ENCODE measurements around the gene TNS1.
"Not testable (repeated sequence)": the region's sequence is repeated elsewhere in the genome, so short reads cannot be mapped to it uniquely, and the experiment has no call there.

The TNS1 gene

DNA sequence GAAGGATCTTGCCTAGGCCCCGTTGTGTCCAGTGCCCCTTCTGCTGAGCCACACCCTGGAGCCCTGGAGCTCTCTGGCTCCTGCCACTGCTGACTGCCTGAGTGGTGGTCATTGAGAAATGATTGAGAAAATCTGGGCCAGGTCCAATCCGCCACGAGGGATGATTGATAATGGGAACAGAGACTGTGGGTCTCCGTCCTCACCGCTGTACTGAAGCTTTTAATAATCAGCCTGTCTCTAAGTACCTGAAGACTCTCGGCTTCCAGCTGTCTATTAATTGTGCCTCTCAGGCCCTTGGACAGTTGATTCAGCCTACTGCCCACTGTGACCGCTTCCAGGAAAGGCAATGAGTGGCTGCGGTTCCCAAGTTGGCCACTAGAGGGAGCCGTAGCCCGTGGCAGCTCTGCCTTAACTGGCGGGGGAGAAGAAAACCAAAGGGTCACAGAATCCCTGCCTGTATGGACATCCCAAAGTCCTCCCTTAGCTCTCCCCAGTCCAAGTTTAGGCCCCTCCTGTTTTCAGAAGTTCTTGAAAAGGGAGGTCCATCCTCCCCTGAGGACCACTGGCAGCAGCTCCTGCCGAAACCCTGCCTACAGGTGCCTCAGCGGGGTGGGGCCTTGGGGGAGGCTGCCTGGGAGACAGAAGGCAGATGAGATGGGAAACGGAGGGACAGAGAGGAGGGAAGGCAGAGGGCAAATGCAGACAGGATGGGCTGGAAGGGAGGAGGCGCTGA, 213.6 kb downstream of the TNS1 start:
- peak; percentile 24 for DNase-seq

DNA sequence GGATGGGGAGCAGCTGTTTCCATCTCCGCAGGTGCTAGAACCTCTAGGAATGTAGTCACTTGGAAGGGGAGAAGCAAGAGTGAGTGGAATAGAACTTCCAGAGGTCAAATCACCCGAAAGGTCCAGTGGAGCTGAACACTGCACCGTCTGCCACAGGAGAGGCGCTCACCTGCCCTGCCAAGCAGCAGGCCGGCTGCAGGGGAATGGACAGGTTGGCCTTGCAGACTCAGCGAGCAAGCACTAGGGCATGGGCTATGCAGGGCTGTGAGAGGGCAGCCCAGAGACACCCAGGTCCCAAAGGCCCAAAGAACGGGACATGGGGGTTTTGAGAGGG, 214.2 kb downstream of the TNS1 start:
- DNase-seq, result no peak

DNA sequence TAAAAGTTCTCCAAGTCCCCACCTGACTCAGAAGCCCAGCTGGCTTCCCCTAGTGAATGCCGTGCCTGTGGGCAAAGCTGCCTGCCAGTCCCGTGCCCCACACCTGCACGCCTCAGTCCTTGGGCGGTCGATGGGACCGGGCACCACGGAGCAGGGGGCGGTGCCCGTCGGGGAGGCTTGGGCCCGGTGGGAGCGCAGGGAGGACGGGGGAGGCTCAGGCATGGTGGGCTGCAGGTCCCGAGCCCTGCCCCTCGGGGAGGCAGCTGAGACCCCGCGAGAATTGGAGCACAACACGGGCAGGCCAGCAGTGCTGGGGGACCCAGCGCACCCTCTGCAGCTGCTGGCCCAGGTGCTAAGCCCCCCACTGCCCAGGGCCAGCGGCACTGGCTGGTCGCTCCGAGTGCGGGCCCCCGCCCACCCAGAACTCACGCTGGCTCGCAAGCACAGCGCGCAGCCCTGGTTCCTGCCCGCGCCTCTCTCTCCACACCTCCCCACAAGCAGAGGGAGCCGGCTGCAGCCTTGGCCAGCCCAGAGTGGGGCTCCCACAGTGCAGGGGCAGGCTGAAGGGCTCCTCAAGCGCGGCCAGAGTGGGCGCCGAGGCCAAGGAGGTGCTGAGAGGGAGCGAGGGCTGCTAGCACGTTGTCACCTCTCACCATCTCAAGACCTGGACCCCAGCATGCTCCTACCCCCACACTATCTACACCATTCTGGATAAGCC, 215.5 kb downstream of the TNS1 start:
- no peak for DNase-seq

DNA sequence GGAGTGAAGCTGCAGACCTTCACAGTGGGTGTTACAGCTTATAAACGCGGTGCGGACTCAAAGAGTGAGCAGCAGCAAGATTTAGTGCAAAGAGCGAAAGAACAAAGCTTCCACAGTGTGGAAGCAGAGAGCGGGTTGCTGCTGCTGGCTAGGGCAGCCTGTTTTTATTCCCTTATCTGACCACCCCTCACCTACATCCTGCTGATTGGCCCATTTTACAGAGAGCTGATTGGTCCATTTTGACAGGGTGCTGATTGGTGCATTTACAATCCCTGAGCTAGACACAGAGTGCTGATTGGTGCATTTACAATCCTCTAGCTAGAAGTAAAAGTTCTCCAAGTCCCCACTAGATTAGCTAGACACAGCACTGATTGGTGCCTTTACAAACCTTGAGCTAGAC, 216.2 kb downstream of the TNS1 start:
- DNase-seq, result not testable (repeated sequence)

DNA sequence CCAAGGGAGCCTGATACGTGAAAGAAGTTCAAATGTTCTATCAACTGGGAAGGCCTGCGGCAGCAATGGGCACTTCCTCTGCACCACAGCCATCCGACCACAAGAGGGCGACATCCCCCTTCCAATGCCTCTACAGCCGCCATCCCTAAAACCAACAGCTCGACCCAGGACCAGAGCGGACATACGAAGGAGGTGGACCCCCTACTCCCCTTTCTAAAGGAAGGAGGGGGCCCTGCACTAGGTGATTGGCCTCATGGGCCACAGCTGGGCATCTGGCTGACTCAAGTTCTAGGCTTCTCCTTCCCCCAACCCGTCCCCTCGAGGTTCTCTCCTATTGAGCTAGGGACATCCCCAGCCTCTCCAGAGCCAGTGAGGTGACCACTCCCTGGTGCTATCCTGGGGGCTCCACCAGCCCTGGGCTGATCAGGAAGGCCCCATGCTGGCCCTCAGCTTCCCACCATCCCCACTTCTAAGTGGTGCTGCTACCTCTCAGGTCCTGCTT, 217.2 kb downstream of the TNS1 start:
- DNase-seq, result peak; percentile 24

DNA sequence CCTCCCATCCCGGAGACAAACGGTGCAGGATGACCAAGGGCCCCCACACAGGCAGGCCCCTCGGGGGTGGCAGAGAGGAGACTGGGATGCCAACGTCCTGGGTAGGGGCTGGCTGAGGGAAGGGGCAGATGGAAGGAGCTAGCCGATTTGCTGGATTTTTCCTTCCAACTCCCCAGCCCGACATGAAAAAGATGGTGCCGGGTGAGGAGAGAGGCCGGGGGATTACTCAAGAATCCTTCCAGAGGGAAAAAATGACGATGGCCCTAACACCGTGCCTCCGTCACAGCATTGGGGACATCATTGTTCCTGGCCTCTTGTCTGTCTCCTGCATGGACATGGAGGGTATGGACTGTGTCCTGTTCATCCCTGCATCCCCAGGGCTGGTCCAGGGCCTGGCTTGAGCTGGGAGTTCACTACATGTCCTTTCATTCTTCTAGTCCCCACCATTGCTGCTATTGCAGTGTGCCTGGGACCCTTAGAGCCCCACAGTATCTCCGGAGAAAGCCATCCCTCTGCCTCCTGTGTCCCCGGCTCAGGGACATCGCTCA, 217.7 kb downstream of the TNS1 start:
- no peak for DNase-seq

DNA sequence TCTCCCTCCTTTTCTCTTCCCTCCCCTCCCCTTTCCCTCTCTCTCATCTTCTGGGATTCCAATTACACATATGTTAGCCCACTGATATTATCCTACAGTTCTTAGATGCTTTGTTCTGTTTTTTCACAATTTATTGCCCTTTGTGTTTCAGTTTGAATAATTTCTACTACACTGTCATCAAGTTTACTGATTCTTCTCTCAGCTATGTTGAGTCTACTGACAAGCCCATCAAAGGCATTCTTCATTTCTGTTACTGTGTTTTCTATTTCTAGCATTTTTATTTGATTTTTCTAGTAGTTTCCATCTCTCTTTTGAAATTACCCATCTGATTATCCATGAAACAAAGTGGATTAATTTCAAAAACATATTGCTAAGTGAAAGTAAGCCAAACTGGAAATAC, 219.6 kb downstream of the TNS1 start:
- no peak for DNase-seq

DNA sequence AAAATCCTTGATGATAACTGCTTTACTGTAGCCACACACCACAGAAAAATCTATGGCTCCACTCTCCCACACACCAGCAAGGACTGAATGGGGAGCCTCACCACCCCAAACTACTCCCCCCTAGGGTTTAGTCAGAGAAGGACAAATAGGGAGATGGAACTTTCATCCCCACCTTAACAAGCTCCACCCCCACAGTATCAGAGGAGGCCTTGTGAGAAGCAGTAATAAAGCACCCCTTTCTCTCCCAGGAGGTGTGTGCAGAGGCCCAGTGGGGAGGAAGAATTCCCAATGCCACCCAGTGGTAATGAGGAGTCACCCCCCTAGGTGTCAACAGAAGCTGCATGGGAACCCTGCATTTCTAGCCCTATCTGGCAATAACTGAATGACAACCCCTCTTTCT, 224.9 kb downstream of the TNS1 start:
- DNase-seq, result no peak

DNA sequence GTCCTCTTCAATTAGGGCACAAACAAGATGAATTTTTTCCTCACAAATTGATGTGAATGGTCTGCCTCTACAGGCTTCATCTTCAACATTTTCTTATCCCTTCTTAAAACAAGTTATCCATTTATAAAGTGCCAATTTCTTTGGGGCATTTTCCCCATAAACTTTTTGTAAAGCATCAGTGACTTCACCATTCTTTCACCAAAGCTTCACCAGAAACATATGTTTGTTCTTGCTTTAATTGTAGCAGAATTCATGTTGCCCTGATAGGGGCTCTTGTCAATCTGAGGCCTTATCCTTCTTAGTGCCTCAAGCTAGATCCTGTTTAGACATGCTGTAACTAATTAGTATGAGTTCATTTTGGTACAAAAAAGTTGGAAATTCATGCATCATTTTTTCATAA, 226.2 kb downstream of the TNS1 start:
- DNase-seq, result no peak

DNA sequence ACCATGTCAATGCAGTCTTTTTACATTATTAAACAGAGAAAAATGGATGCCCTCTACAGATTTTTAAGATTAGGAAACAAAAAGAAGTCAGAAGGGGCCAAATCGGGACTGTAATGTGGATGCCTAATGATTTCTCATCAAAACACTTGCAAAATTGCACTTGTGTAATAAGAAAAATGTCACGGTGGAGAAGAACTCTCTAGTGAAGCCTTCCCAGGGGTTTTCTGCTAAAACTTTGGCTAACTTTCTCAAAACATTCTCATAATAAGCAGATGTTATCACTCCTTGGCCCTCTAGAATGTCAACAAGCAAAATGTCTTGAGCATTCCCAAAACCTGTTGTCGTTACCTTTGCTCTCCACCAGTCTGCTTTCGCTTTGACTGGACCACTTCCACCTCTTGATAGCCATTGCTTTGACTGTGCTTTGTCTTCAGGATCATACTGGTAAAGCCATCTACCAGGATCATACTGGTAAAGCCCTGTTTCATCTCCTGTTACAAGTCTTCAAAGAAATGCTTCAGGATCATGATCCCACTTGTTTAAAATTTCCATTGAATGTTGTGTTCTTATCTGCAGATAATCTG, 226.8 kb downstream of the TNS1 start:
- no peak for DNase-seq

DNA sequence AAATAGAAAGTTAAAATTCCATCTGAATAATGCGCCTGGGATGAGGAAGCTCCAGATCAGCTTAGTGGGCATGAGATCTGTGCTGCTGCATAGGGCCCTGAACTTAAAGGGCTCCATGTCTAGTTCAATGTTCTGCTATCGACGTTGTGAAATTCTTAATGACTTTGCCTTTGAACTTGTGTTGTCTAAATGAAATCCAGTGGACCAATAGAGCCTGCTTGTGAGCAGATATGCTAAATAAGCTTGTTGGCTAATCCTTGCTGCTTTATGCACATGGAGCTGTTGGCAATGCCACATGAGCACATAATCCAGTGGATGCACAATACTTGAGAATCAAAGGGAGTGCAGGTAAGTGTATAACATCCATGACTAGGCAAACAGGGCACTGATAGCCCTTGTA, 228.6 kb downstream of the TNS1 start:
- no peak for DNase-seq

DNA sequence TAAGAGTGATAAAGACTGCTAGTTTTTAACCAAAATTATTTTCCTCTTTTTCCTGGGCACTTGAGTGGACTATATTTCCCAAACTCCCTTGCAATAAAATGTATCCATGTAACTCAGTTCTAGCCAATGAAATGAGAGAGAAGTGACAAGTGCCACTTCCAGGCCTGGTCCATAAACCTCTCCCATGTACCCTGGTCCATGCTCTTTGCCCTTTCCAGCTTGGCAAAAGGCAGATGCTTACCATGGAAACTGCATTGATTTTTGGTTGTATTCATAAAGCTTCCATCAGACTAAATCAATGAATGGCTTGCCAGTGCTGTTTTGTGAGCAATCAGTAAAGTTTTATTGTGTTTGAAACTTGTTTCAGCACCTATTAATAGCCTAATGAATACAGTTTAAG, 229.3 kb downstream of the TNS1 start:
- no peak for DNase-seq

DNA sequence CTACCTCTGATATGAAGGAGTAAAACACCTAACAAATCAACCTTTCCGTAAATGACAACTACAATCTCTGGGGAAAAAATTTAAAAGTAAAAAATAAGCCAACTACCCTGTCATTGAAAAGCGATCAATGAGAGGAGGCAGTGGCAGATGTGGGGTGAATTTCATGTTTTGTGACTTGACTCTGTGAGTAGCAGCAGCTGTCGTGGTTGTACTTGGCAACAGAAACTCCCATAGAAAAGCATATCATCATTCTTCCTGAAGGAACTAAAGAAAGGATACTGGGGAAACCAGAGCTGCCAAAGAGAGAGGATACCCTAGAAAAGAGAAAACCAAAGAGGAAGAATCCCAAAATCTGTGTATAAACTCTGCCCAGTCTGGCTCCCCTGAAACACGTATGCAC, 236.4 kb downstream of the TNS1 start:
- no peak for DNase-seq

DNA sequence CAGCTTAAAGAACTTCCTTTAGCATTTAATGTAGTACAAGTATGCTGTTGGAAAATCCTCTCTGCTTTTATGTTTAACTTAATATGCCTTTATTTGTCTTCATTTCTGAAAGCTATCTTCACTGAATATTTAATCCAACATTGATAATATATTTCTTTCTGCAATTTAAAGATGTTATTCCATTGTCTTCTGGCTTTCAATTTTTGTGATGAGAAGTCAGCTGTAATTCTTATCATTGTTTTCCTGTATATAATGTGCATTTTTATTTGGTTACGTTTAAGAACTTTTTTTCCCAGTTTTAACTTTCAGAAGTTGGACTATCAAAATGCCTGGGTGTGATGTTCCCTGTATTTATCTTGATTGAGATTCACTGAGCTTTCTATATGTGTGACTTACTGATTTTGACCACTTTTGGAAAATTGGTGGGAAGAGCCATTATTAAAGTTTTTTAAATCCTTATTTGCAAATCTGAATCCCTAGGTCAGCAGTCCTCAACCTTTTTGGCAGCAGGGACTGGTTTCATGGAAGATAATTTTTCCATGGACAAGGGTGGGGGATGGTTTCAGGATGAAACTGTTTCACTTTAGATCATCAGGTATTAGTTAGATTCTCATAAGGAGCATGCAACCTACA, 241.0 kb downstream of the TNS1 start:
- DNase-seq, result no peak

DNA sequence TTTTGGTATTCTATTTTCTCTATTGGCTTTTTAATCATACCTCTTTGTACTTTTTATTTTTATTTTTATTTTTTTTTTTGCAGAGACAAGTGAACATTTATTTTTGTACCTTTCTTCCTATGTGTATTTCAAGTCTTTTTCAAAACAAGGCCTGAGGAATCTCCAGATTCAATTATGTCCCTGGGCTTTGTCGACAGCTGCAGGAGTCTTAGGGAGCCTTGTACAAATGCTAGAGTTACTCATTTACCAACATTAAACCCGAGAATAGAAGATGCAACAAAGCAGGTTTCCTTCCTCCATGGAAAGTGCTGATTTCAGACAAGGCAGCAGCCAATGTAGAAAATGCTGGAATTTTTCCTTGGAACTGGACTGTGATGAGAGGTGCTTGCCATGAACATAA, 242.8 kb downstream of the TNS1 start:
- DNase-seq, result no peak

DNA sequence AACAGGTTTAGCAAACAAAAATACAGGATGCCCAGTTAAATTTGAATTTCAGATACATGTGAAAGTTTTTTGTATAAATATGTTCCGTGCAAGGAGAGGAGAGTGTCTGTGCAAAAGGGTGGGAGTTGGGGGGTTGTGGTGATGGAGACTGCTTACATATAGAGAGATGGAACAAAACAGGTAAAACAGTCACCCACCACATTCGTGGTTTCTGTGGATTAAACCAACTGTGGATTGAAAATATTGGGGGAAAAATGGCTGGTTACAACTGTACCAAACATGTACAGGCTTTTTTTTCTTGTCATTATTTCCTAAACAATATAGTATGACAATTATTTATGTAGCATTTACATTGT, 245.7 kb downstream of the TNS1 start:
- no peak for DNase-seq

DNA sequence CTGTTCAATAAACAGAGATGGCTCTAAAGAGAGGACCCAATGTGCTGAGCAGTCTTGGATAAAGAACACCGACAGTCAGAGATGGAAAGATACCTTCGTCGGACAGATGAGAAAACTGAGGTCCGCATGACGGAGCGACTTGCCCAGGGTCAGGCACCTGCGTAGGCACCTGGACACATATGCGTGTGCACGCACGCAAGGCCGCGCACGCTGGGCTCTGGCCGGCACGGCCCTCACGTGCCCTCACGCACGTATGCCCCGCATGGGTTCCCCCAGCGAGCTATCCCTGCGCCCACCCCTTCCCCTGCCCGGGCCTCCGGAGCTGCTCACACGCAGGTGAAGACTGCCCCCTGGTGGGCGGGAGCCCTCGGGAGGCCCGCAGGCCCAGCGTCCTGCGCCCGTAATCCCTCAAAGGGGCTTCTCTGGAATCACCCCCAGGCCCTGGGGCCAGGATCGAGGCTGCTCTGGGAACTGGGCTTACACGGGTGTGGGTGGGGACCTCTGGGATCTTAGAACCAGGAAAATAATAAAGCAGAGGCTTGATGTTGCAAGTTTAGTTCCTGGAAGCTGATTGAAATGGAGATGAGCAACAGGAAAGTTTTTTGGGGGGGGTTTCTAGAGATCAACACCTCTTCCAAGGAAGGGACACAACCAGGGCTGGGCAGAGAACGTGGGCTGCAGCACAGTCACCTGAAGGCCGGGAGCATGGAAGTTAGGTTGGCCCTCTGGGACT, 246.3 kb downstream of the TNS1 start:
- DNase-seq, result no peak

DNA sequence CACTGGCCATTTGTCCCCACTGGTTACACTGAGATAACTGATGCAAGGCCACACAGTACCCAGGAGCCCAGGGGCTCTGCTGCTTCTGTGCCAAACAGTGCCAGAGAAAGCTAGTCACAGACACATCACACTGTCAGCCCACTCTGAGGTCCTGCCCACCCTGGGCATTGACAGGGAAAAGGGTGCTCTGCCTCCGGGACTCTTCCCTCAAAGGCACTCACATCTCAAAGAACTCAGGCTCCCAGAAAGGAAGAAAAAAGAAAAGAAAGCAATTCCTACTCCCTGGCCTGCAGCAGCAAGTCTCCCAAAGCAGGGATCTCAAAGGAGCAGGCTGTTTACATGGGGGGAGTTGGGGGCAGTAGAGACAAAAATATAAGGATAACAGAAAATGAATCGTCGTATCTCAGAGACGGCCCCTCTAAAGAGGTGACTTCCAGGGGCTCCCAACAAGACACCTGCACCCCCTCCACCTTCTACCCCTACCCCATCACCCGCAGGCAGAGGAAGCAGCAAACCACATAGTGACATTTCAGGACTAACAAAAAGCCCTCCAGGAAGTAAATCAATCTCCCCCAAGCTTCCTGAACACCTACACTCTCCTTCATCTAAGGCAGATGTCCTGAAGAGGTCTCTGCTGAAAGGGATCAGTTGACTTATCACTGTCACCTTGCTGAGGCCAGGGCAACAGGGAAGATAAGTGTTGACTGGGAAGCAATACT, 247.6 kb downstream of the TNS1 start:
- DNase-seq, result no peak

DNA sequence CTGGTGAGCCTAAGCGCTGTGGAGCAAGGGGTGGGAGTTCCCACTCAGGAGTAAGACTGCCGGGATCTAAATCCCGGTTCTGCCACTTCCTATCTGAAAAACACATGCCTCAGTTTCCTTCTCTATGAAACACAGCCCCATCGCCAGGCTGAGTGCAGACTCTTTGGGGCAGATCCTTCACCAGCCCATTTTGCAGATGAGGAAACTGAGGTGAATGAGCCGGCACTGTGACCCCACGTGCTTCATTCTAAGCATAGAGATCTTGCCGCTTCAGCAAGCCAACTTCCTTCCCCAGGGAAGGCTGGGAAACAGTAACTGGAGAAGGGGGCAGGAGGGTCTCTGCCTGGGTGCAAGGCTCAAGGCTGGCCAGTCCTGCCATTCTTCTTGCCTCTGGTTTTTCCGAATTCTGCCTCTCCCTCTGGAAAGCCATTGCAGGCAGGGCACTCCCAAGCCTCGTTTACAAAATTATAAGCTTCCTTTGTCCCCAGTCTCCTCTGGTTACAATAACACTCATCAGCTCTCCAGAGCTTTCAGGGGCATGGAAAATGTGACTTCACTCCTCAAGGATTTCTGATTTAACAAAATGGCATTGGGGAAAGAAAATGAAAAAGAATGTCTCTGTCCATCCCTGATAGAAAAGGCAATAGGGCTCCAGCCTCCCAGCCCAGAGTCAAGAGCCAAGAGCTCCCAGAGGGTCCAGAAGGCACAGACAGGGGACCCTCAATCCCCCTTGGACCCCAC, 249.2 kb downstream of the TNS1 start:
- DNase-seq, result no peak

DNA sequence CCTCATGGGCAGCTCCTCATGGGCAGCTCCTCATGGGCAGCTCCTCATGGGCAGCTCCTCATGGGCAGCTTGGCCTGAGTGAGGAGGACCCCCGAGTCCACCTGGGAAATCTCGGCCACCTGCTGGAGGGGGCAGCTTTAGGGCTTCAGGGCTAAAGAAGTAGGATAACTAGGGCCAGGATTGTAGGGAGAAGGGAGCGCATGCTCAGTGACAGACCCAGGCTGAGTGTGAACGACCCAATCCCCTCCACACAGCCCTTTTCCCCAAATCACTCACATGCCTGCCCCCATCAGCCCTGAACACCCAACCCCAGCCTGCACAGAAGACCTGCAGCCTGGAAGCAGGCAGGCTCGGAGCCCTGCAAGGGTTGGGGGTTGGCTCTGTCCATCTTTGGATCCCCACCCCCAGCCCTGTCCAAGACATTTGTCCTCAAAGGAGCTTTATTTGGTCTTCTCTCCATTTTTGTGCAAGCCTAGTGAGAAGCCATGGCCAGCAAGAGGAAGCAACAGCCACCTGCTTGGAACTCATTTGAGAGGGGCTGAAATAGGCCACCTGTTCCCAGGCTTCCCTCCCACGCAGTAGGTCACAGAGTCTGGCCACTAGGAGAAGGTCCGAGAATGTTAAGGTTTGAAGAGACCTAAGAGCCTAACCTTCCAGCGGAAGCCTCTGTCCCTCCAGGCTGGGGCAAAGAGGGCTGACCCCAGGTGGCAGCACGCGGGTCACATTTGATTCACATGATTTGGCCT, 249.9 kb downstream of the TNS1 start:
- DNase-seq, result no peak

DNA sequence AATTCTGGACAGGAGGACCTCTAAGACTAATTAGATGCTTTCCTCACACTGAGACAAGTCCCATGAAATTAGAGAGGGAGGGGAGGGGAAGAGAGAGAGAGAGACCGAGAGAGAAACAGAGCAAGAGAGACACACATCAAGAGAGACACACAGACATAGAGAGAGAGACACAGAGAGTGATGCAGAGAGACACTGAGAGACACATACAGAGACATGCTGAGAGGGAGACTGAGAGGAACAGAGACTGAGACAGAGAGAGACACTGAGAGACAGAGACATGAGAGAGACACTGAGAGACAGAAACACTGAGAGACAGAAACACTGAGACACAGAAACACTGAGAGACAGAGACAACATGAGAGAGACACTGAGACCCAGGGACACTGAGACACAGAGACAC, 250.8 kb downstream of the TNS1 start:
- no peak for DNase-seq

All from DMS79 (cell line).